K562 (cell line): ENCODE results near the gene MACF1. TPM values are rescaled to one million over a fixed set of nuclear protein-coding genes. Genes with fewer than 3 reads are reported as not detected.

ENCODE experiments used
- ARNT ChIP-seq, 2 experiments: fragments of 450-650 bp; IDR thresholded peaks; 2 replicates each; pipeline ENCODE4 v1.6.1; 2016; ENCODE audit warnings: mild to moderate bottlenecking in 1 of 2
- BCOR ChIP-seq: fragments of 450-650 bp; IDR thresholded peaks from 2 replicates; pipeline ENCODE4 v1.6.1; 2016
- BHLHE40 ChIP-seq: IDR thresholded peaks from 2 replicates; pipeline ENCODE4 v1.6.1; 2011; ENCODE audit warnings: low read length, improper control_type of control experiment
- CCAR2 ChIP-seq: fragments of 200-400 bp; formaldehyde crosslinking; IDR thresholded peaks from 2 replicates; pipeline ENCODE4 v1.6.1; 2017; ENCODE audit warnings: mild to moderate bottlenecking, low read depth, low read length
- CREB1 ChIP-seq, 2 experiments: sonication (generic) in 1 of 2; formaldehyde crosslinking in 1 of 2; IDR thresholded peaks; 2 replicates each; pipeline versions ENCODE4 v1.6.1 to v1.8.0; 2012 to 2022; ENCODE audit warnings: inconsistent platforms in 1 of 2, mild to moderate bottlenecking in 1 of 2, missing genetic modification reagents in 1 of 2, moderate library complexity in 1 of 2
- CTCF ChIP-seq, 3 experiments: IDR thresholded peaks in 2 of 3; conservative IDR thresholded peaks in 1 of 3; 2 replicates each; pipeline ENCODE4 v1.5.1; 2011 to 2012; ENCODE audit warnings: low read length in 3 of 3, mild to moderate bottlenecking in 3 of 3, control low read depth in 2 of 3, improper control_type of control experiment in 1 of 3, inconsistent platforms in 1 of 3, low read depth in 1 of 3, mixed read lengths in 1 of 3, moderate library complexity in 1 of 3; ENCODE audit not compliant: insufficient read depth in 2 of 3
- EHMT2 ChIP-seq: fragments of 450-650 bp; IDR thresholded peaks from 2 replicates; pipeline ENCODE4 v1.6.1; 2018; ENCODE audit warnings: antibody characterized with exemption
- EP300 ChIP-seq: IDR thresholded peaks from 2 replicates; pipeline ENCODE4 v1.6.1; 2012; ENCODE audit warnings: low read length, improper control_type of control experiment
- ETV5 ChIP-seq: sonication (generic); formaldehyde crosslinking; IDR thresholded peaks from 2 replicates; pipeline ENCODE4 v1.4.0; 2020; ENCODE audit warnings: low read depth, mild to moderate bottlenecking, missing genetic modification reagents
- FOSL1 ChIP-seq: fragments of 200-800 bp; sonication (Bioruptor generic); conservative IDR thresholded peaks from 2 replicates; pipeline ENCODE4 v1.6.1; 2016; ENCODE audit warnings: missing genetic modification characterization, missing compliant biosample characterization
- FOXK2 ChIP-seq, 2 experiments: fragments of 450-650 bp; IDR thresholded peaks in 1 of 2; conservative IDR thresholded peaks in 1 of 2; 2 replicates each; pipeline ENCODE4 v1.6.1; 2016; ENCODE audit warnings: low read depth in 2 of 2, mild to moderate bottlenecking in 1 of 2
- GATA2 ChIP-seq: sonication (generic); formaldehyde crosslinking; IDR thresholded peaks from 2 replicates; pipeline ENCODE4 v1.4.0; 2020; ENCODE audit warnings: mild to moderate bottlenecking, missing genetic modification reagents
- HCFC1 ChIP-seq: IDR thresholded peaks from 2 replicates; pipeline ENCODE4 v1.6.1; 2012; ENCODE audit warnings: low read depth, low read length, improper control_type of control experiment
- IFI16 ChIP-seq: fragments of 250-450 bp; sonication (Bioruptor Pico); IDR thresholded peaks from 2 replicates; pipeline ENCODE4 v2.1.2; 2022; ENCODE audit warnings: mild to moderate bottlenecking, inconsistent platforms
- KAT7 ChIP-seq: sonication (generic); formaldehyde crosslinking; IDR thresholded peaks from 2 replicates; pipeline ENCODE4 v1.8.0; 2022; ENCODE audit warnings: missing genetic modification reagents, mild to moderate bottlenecking, borderline replicate concordance
- NCOR1 ChIP-seq: fragments of 450-650 bp; IDR thresholded peaks from 2 replicates; pipeline ENCODE4 v1.6.1; 2016; ENCODE audit warnings: mild to moderate bottlenecking, moderate library complexity
- NFATC3 ChIP-seq: fragments of 450-650 bp; IDR thresholded peaks from 2 replicates; pipeline ENCODE4 v1.6.1; 2017; ENCODE audit warnings: mild to moderate bottlenecking
- PKNOX1 ChIP-seq: fragments of 450-650 bp; IDR thresholded peaks from 2 replicates; pipeline ENCODE4 v1.6.1; 2016
- RAD21 ChIP-seq, 2 experiments: fragments of 250-450 bp in 1 of 2; fragments of 450-650 bp in 1 of 2; sonication (Bioruptor Pico) in 1 of 2; formaldehyde crosslinking in 1 of 2; IDR thresholded peaks in 1 of 2; conservative IDR thresholded peaks in 1 of 2; 2 replicates each; pipeline versions ENCODE4 v1.4.0 to v1.8.0; 2020 to 2022; ENCODE audit warnings: mild to moderate bottlenecking in 2 of 2, moderate library complexity in 1 of 2
- RCOR1 ChIP-seq, 2 experiments: IDR thresholded peaks; 2 replicates each; pipeline ENCODE4 v1.6.1; 2012; ENCODE audit warnings: low read depth in 2 of 2, low read length in 2 of 2, borderline replicate concordance in 1 of 2, improper control_type of control experiment in 1 of 2
- SP1 ChIP-seq: sonication (generic); formaldehyde crosslinking; IDR thresholded peaks from 2 replicates; pipeline ENCODE4 v1.8.1; 2022; ENCODE audit warnings: mild to moderate bottlenecking, missing genetic modification reagents
- SRSF7 ChIP-seq: fragments of 200-400 bp; formaldehyde crosslinking; optimal IDR thresholded peaks from 2 replicates; pipeline ENCODE3; 2017; ENCODE audit warnings: mild to moderate bottlenecking, low read depth, low read length
- TAF9B ChIP-seq: fragments of 450-650 bp; IDR thresholded peaks from 2 replicates; pipeline ENCODE4 v1.6.1; 2018; ENCODE audit warnings: mild to moderate bottlenecking; ENCODE audit not compliant: partially characterized antibody
- XRCC3 ChIP-seq: fragments of 450-650 bp; IDR thresholded peaks from 2 replicates; pipeline ENCODE4 v1.6.1; 2017; ENCODE audit warnings: mild to moderate bottlenecking, moderate library complexity
- YY1 ChIP-seq, 3 experiments: IDR thresholded peaks; 2 replicates each; pipeline ENCODE4 v1.6.1; 2011; ENCODE audit warnings: low read length in 2 of 3, mild to moderate bottlenecking in 2 of 3, moderate library complexity in 2 of 3, borderline replicate concordance in 1 of 3, control low read depth in 1 of 3, low read depth in 1 of 3; ENCODE audit not compliant: insufficient read depth in 3 of 3, insufficient replicate concordance in 2 of 3, control insufficient read depth in 1 of 3, insufficient read length in 1 of 3; ENCODE audit errors: extremely low read depth in 1 of 3
- ZKSCAN8 ChIP-seq: fragments of 200-800 bp; sonication (Bioruptor generic); IDR thresholded peaks from 2 replicates; pipeline ENCODE4 v1.6.1; 2016; ENCODE audit warnings: missing genetic modification characterization, missing compliant biosample characterization
- polyA plus RNA-seq, 8 experiments: library from polyadenylated mRNA; depleted of rRNA in 4 of 8; stranded (reverse) in 5 of 8; unstranded in 3 of 8; fragments of >200 nt; fragmentation: Nextera tagmentation in 2 of 8; fragmentation: Illumina TruSeq in 1 of 8; extraction: Ambion mirVana in 2 of 8; extraction: Trizol in 1 of 8; gene quantifications; 2 replicates each; pipeline versions ENCODE4 v1.2.1 to v1.2.3, GENCODE V29; 2011 to 2014; ENCODE audit warnings: inconsistent platforms in 1 of 8, missing spikeins in 1 of 8
- total RNA-seq, 7 experiments: library from RNA; depleted of rRNA in 6 of 7; stranded (reverse); fragments of >200 nt in 6 of 7; fragmentation: Illumina TruSeq in 2 of 7; extraction: Trizol in 2 of 7; gene quantifications; 2 replicates each; pipeline versions ENCODE4 v1.2.1 to v1.2.3, GENCODE V29; 2011 to 2021; ENCODE audit warnings: low replicate concordance in 1 of 7

MACF1 gene
- total and polyA plus RNA-seq, 9 of the 15 experiments (the other 6 are each of a cell fraction or from before 2014, with no cell fraction given) = 13.2 to 232 (median 112) TPM

- TF ChIP-seq CCAR2 (no peak), XRCC3 (no peak), FOSL1 (tag) (peak; percentile 77), KAT7 (CRISPR knock-in tag) (0 out of 2 replicates have a peak, but pooled peaks have one; percentile 33), YY1 (IDR thresholded peaks at IDR 0.05; ENCODE audit: borderline replicate concordance in 1 of 3, control insufficient read depth in 1 of 3, extremely low read depth in 1 of 3, insufficient read depth in 3 of 3, insufficient read length in 1 of 3, insufficient replicate concordance in 2 of 3, low read depth in 1 of 3, low read length in 2 of 3) (peak in 1 of 3 experiments; percentile 18), CTCF (IDR thresholded peaks at IDR 0.05 in 2 of 3, conservative IDR thresholded peaks at IDR 0.05 in 1 of 3; ENCODE audit: insufficient read depth in 2 of 3, low read depth in 1 of 3, low read length in 3 of 3) (peak; percentile 34 to 47 (median 45); a peak in 5 of 6 replicates), SRSF7 (no peak), EP300 (peak; percentile 53; the same call in 1 of the 2 replicates), IFI16 (CRISPR knock-in tag) (no peak), RAD21 (CRISPR knock-in tag; conservative IDR thresholded peaks at IDR 0.05 in 1 of 2, IDR thresholded peaks at IDR 0.05 in 1 of 2) (peak; percentile 21 to 64; a peak in 3 of 4 replicates), ETV5 (CRISPR knock-in tag) (peak; percentile 55; the same call in 1 of the 2 replicates), NFATC3 (peak; percentile 67; the same call in 1 of the 2 replicates), SP1 (peak; percentile 63; the same call in 1 of the 2 replicates), NCOR1 (peak; percentile 33), ZKSCAN8 (CRISPR knock-in tag) (0 out of 2 replicates have a peak, but pooled peaks have one; percentile 46), BCOR (no peak), RCOR1 (IDR thresholded peaks at IDR 0.05; ENCODE audit: borderline replicate concordance in 1 of 2, low read depth in 2 of 2, low read length in 2 of 2) (peak in 1 of 2 experiments; percentile 93; a peak in 2 of 4 replicates), ARNT (IDR thresholded peaks at IDR 0.05) (no peak), TAF9B (peak; percentile 48), EHMT2 (peak; percentile 17; the same call in 1 of the 2 replicates), HCFC1 (no peak), PKNOX1 (peak; percentile 71), FOXK2 (conservative IDR thresholded peaks at IDR 0.05 in 1 of 2, IDR thresholded peaks at IDR 0.05 in 1 of 2; ENCODE audit: low read depth in 2 of 2) (0 out of 4 replicates have a peak, but pooled peaks of 1 of the 2 experiments have one; percentile 16), CREB1 (IDR thresholded peaks at IDR 0.05) (peak; percentile 42; the same call in 1 of the 2 replicates), CREB1 (CRISPR knock-in tag; IDR thresholded peaks at IDR 0.05) (peak; percentile 44; the same call in 1 of the 2 replicates), BHLHE40 (0 out of 2 replicates have a peak, but pooled peaks have one; percentile 11), GATA2 (0 out of 2 replicates have a peak, but pooled peaks have one; percentile 42)
Measured at GRCh38 chr1:39204441-39205081, at the start of gene MACF1 (continued).
